Endometrium (tissue), 2 donors: ENCODE measurements around the gene AFF2.
"Not testable (repeated sequence)": the region's sequence is repeated elsewhere in the genome, so short reads cannot be mapped to it uniquely, and the experiment has no call there.

Source experiments
- FAIRE-seq: peaks from 2 replicates; lab custom pipeline; 2012; peaks lifted over from hg19 to GRCh38; lab: Jason Lieb, UNC
- donor health status: control.
- donor health status: control.

AFF2 gene

DNA sequence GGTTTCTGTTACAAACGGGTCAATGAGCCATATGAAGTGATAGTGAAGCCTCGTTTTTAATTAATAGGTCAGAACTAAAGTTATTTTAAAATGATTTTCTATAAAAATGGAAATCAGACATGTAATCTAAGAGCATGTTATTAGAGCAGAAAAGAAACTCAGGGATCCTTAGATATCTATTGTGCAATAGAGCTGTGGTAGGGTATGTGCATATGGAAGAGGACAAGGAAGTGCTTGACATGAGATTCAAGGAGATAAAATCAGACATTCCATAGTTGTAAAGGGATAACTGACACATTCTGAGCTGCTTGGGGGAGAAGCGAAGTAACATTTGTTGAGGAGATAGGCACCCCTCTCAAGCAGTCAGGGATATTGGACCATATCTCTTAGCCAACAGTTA is 143.0 kb downstream of the AFF2 start:
- FAIRE-seq, result no peak

DNA sequence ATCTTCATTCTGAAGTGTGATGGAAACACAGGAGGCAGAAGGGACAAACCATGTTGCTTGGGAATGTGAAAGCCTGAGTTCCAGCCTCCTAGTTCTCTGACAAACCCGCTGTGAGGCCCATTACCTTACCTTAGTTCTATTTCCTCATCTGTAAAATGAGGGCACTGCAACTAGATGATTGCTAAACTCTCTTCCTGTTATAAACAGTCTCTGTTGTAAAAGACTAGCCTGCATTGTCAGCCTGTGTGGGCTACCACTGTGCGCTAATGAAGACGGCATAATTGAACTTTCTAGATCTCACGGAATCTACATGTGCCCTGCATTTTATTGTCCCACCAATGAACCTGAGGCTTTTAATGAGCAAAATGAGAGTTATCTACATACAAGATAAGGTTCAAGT is 147.2 kb downstream of the AFF2 start:
- no peak for FAIRE-seq

DNA sequence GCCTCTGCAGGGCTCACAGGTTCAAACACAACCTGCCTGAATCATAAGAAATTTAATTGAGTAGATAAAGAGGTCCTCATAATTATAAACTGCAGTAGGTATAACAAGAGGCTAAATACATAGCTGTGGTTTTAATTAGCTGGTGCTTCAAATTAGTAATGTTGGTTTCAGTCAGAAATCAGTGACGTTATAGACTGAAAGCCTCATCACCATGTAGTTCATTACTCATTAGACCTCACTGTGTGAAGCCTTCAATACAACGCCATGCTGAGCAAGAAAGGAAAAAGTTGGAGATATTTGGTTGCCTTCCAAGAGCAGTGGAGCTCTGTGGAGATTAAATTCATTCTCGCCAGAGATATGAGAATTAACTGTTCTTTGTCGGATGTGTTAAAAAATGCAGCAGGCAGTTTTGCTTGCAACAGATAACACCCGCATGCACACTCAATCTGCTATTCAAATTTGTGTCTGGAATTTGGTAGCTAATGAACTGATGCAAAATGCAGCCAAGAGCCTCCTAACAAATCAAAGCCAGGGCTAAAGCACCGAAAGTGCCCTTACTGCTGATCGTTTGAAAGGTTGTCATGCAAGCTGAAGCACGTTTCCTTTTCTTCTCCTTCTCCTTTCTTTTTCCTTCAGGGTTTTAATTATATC is 148.9 kb downstream of the AFF2 start:
- no peak for FAIRE-seq

DNA sequence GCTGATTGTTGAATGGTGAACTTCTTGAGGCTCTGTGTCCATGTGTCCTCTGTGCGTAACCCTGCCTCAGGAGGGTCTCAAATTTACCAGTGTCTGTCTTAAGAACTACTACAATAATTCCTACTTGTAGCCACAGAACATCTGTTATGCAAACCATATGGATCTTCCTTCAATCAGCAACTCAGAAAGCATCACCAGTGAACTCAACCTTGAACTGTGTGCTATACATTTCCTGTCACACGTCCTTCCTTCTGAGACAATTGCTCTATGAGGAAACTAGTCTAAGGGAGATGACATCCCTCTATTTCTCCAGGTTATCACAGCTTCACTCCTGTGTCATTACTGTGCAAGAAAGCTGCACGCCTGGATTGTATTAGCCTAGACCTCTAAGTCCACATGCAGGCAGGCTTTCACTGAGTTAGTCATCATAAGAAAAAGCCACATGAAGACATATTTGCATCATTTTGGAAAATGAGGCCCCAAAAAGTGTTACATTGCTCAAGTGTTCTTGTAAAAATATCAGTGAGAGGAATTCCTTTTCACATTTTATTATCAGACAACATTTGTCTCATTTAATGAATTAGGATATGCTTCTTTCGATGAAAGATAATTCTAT is 157.8 kb downstream of the AFF2 start:
- no peak for FAIRE-seq

DNA sequence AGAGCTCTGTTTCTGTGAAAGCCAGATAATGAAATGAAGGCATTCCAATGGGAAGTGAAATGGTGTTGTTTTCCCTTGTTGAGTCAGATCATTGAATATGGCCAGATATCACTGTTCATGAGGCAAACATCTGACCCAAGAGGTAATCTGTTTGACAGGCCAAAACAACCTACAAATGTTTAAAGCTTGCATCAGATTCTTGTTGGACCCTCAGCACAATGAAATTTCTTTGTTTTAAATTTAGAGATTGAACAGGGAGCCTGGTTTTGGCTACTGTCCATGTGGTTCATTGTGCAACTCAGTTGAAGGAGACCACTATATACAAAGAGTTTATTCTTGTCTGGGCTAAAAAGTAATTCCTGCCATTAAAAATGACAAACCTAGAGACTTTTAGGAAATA is 159.1 kb downstream of the AFF2 start:
- no peak for FAIRE-seq

DNA sequence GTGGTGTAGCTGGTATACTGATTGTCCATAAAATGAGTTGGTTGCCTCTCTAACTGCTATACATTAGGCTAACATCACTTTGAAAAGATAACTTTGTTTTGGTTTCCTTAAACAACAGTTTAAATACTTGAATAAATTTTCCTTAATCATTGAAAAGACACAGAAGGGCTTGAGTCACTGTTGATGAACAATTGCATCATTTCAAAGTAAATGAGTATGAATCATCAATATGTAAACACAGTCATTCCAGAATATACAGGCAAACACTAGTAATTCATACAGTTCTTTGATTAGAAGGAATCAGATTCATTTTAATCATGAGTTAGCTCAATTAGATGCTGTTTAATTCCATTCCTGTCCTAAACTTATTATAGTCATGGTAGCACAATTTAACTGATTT is 160.6 kb downstream of the AFF2 start:
- no peak for FAIRE-seq

DNA sequence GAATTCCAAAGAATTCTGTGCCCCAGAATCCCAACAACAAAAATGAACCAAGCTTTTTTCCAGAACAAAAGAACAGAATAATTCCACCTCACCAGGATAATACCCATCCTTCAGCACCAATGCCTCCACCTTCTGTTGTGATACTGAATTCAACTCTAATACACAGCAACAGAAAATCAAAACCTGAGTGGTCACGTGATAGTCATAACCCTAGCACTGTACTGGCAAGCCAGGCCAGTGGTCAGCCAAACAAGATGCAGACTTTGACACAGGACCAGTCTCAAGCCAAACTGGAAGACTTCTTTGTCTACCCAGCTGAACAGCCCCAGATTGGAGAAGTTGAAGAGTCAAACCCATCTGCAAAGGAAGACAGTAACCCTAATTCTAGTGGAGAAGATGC is 161.6 kb downstream of the AFF2 start:
- no peak for FAIRE-seq

DNA sequence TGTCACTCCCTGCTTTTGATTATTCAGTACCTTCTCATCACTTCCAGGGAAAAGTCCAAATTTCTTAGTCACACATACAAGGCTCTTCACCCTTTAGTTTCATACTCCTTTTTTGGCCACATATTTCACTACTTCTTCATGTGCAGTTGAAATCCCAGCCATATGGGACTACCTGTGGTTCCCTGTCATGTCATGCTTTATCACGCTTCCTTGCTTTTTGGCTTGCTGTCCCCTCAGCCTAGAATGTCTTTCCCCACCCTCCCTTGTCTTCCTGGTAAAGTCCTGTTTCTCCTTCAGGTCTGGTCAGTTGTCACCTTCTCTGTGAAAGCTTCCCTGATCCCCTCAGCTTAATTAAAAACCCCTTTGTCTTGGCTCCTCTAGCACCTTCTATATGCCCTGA is 163.8 kb downstream of the AFF2 start:
- no peak for FAIRE-seq

DNA sequence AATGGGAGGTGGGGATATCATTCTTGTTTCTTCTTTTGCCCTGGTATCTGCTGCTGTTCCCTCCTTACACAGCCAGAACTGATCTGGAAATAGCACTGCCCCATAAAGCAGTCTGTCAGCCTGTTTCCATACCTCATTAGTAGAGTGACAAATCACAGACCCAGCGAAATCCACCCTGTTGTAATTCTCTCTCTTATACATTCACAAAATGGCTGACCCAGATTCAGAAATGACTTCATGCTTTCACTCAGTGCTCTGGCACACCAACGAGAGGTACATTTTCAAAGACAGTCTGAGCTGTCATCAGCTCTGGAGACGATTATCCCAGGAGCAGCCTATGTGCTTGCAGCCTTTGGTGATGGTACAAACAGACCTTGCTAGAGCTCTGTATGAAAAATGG is 164.6 kb downstream of the AFF2 start:
- FAIRE-seq, result no peak

DNA sequence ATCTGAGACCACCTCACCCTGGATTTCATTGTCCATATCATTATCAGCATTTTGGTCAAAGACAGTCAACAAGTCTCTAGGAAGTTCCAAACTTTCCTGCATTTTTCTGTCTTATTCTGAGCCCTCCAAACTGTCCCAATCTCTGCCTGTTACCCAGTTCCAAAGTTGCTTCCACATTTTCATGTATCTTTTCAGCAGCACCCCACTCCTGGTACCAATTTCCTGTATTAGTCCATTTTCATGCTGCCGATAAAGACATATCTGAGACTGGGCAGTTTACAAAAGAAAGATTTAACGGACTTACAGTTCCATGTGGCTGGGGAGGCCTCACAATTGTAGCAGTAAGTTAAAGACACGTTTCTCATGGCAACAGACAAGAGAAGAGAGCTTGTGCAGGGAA is 168.8 kb downstream of the AFF2 start:
- FAIRE-seq, result not testable (repeated sequence)

DNA sequence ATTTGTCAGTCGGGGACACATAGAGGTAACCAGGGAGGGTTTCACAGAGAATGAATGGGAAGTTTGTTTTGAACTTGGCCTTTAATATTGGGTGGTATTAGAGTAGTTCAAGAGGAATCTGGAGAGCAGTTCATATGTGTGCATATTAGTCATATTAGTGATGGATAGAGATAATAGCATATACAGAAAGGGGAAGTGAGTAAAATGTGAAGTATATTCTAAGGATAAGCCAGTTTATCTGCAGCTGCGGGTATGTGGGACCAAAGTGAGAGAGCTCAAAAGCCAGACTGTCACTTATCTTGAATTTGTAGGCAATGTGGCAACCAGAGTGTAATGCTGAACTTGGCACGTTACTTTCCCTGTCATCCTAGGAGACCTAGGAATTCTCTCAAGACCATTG is 169.9 kb downstream of the AFF2 start:
- FAIRE-seq, result no peak

DNA sequence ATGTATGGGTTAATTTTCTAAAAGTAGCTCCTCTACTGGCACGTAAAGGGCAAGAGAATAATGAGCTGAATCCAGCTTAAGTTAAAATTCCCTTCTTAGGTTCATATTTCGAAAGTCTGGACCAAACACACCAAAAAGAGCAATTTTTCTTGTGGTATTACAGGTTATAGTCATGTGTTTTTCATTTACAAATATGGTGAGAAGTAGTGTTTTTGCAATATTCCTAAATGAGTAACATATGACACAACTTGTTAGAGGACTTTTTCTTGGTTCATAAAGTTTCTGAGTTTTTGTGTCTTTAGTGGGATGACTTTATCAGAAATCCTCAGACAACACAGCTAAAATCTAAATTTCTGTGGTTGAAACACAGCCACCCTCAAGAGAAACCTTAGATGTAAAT is 172.1 kb downstream of the AFF2 start:
- FAIRE-seq, result no peak

DNA sequence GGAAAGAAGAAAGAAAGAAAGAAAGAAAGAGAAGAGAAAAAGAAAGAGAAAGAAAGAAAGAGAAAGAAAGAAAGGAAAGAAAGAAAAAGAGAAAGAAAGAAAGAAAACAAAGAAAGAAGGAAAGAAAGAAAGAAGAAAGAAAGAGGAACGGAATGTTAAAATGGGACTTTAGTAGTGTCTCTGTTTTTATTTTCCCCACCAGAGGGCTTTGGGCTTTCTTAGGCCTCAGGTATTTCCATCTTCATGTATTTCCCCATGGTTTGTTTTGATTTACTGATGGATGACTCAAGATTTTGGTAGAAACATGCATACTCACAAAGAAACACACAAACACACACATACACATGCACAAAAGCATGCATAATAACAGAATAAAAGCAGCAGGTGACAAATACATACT is 181.2 kb downstream of the AFF2 start:
- FAIRE-seq, result no peak

DNA sequence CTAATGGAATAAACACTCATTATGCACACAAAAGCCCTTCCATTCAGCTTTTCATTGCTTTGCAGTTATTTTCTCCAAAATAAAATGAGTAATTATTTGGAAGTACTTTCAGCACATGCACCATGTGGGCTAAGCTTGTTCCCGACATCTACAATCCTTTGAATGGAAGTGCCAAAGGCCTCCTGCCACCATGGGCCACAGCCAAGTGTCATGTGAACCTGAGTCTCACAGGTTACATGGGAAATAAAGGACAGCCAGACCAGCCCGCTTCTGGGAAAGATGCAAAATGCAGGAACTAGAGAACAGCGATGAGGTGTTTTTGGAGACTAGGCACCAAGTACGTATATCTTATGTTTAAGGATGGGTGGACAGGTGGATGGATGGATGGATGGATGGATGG is 181.8 kb downstream of the AFF2 start:
- FAIRE-seq, result no peak

DNA sequence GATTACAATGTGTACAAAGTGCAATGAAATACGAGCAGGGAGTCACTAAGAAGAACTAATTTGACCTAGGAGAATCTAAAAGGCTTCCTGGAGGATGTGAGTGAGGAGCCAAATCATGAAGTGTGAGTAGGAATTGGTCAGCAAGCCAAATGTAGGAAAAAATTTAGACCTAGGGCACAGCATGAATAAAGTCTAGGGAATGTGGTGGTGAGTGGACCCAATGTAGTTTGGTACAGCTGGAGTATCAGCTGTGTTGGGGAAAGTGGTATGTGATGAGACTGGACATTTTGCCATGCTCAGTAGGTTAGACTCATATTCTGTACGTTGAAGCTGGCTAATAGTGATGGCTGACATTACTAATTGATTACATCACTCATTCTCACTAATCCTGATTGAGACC is 191.0 kb downstream of the AFF2 start:
- FAIRE-seq, result no peak

DNA sequence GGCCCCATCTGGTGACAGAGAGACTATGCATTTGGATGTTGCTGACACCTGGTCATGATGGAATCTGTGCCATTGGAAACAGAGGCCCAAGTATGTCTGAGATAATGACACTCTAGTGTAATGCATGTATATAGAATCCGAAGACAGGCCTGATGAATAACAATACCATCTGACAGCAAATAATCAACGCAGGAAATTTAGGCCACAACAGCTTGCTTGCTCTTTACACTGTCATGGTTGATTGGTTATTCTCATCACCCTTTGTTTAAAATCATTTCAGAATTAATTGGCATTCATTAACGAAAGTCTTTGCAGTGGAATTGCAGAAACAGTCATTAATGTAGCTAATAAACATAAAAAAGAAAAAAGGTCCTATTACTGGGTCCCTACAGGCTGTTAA is 194.8 kb downstream of the AFF2 start:
- no peak for FAIRE-seq

DNA sequence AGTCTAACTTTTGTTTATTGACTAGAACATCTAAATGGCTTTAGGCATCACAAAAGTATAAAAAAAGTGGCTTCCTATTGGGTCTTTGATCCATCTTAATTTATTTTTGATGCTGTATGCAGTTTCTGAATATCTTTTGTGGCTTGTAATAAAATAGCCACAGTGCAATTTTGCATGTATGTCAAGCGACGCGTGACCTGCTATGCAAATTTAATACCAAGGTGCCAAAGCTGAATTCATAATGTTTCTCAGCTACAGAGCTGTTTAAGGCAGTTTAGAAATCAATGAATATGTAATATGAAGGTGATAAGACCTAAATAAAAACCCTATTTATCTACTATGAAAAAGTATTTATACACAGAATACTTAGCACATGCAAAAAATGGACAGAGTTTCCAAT is 197.8 kb downstream of the AFF2 start:
- FAIRE-seq, result no peak

DNA sequence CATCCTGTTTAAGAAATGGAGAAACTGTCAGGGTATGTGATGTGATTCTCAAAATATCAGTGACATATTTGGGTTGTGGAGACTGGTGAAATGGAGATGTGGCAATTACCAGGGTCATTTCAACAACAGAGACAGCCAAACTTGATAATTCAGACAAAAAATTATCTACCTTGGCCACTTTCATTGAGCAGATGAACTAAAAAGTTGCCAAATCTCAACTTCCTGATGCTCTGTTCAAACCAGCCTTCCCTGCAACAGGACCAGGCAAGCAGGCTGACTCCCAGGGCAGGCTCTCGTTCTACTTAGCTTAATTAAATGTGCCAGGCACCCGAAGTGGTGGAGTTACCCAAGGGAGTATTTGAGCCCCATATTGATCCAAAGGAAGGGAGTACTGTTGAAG is 199.6 kb downstream of the AFF2 start:
- no peak for FAIRE-seq

DNA sequence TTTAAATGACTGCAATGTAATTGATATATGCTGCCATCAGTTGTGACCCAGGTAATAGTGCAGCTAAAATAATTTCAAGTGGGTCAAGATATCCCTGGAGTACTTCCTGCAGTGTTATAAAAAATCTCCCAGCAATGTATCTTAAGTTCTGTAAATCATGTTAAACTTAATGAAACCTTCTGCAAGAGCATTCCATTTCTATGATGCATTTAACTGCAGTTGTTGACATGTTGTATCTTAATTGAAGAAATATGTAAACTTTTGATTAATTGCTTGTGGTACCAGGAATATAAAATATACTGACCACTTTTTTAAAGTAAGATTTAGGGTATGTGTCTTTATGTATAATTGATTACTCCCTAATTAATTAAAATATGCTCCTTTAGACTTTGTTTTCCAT is 213.6 kb downstream of the AFF2 start:
- no peak for FAIRE-seq

DNA sequence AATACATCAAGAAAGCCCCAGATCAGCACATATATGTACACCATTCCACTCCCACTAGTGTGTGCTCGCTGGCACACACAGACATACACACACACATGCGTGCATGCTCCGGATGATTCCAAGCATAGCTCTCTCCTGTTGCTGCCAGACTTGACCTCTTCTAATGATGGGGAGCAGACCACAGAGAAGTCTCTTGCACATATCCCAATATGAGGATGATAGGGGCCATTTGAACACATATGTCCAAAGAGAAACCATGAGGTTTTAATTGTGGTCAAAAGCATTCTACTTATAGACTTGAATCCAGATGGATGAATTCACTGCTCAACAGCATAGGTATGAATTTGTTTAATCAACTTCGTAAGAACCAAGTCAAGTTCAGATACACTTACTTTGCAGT is 214.9 kb downstream of the AFF2 start:
- FAIRE-seq, result no peak

DNA sequence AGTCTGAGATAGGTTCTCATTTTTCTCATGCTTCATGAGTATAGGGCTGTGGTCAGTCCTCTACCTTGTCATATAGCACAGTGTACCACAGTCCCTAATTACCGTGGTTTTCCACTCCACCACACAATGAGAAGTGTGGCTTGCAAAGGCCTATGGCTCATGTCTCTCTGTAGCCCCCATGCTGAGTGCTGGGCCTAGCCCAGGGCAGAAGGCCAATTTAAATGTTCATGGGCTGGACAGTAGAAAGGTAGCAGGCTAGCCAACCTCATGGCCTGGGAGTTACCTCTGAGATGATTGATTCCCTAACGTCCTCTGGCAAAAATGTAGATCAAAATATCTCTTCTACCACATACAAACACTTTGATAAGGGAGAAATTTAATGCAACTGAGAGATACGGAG is 222.5 kb downstream of the AFF2 start:
- no peak for FAIRE-seq

DNA sequence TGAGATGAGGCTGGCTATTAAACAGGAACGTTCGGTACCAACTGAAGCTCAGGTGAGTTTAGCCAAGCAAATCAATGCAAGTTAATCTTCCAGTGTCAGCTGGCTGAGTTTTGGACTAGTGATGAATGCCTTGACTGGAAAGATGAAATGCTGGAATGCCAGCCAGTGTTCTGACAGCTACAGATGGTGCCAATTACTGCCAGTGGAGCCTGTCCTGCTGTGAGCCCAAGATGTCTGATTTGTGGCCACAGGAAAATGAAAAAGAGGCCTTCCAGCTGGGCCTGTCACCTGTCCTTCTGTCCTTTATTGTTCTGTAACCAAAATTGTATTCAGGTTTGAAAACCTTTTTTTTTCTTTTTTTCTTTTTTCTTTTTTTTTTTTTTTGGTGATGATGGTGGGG is 223.1 kb downstream of the AFF2 start:
- no peak for FAIRE-seq

DNA sequence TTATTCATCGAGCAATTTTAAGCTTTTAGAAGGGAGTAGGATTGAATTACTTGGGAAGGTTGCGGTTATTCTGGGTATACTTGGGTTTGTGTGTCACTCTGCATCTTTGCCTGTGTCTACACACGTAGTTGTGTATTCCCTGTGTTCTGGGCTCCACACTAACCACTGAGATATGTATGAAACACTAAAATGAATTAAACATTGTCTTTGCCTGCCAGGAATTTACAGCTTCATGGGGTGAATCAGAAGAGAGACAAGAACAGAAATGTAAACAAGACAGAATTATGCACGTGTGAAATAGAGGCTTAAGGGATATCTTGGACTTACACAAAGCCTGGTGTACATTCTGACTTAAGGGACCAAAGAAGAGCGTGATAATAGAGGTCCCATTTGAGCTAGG is 228.5 kb downstream of the AFF2 start:
- FAIRE-seq, result no peak

DNA sequence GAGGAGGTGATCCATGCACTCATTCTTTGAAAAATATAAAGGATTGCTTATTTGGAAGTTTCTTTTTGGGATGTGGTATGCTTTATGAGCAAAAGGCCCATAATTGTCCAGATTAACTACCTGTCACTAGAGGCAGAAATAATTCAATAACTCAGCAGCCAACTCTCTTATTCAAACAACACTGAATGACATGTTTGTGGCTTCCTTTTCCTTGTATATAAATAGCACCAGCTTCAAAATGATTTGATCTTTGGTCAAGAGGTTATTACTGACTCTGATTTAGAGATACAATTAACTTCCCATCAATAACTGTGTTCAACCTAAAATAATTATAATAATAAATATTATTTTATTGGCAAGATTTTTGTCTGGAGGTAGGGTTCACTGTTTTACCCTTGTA is 232.3 kb downstream of the AFF2 start:
- no peak for FAIRE-seq

DNA sequence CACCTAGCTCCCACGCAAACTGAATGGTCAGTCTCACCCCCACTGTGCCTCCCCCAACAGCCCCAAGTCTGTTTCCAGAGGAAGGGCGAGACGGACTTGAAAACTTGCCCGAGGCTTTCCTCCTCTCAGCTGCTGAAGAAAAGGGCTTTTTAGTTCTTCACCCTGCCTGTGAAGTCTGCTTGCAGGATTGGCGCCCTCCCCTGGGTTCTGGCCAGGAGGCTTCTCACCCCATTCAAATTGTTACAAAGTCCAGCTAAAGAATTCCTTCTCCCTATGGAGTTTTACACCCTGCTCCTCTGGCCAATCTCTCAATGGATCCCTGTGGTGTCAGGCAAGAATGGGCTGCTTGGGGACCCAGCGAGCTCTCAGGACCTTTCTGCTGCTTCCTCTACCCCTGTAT is 241.0 kb downstream of the AFF2 start:
- no peak for FAIRE-seq
